ELR (cell line): ENCODE data around the gene EPHB2.
"Not testable (repeated sequence)": the region's sequence is repeated elsewhere in the genome, so short reads cannot be mapped to it uniquely, and the experiment has no call there.

Experiments
- DNase-seq: peaks from one replicate; pipeline ENCODE4 v3.0.0-alpha.2; 2015; ENCODE audit warnings: low read depth

The EPHB2 gene

GRCh38 chr1:22838965-22839364, 128.3 kb downstream of the EPHB2 start:
- no peak for DNase-seq

GRCh38 chr1:22839806-22840205, 129.2 kb downstream of the EPHB2 start:
- DNase-seq, result no peak

GRCh38 chr1:22841142-22841541, 130.5 kb downstream of the EPHB2 start:
- no peak for DNase-seq

DNA sequence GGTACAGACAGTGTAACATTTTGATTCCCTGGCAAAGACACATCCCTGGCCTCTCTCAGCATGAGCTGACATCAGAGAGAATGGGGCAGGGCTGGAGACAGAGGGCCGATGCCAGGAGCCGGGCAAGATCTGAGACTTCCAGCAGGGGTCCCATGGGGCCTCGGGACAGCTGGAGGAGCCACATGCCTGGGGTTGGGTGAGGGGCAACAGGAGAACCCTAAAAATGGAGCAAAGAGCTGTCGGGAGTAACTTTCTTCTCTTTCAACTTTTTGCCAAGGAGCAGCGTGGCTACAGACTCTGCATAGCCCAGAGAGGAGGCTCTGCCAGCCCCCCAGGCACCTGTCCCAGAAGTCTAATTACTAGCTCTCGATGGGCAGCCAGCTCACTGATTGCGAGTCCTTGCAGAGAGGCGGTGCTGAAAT, 131.2 kb downstream of the EPHB2 start:
- no peak for DNase-seq

DNA sequence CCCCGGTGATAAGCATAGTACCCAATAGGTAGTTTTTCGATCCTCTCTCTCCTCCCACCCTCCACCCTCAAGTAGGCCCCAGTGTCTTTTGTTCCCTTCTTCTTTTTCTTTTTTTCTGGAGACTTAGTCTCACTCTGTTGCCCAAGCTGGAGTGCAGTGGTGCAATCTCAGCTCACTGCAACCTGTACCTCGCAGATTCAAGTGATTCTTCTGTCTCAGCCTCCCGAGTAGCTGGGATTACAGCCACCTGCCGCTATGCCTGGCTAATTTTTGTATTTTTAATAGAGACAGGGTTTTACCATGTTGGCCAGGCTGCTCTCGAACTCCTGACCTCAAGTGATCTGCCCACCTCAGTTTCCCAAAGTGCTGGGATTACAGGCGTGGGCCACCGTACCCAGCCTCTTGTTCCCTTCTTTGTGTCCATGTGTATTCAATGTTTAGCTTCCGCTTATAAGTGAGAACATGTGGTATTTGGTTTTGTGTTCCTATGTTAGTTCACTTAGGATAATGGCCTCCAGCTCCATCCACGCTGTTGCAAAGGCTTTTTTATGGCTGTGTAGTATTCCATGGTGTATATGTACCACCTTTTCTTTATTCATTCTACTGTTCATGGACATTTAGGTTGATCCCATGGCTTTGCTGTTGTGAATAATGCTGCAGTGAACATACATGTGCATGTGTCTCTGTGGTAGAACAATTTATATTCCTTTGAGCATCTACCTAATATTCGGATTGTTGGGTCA, 133.0 kb downstream of the EPHB2 start:
- not testable (repeated sequence) for DNase-seq

GRCh38 chr1:22844621-22845020, 134.0 kb downstream of the EPHB2 start:
- no peak for DNase-seq

GRCh38 chr1:22845398-22845935, 134.8 kb downstream of the EPHB2 start:
- DNase-seq, result no peak

- DNase-seq, result no peak
Measured at GRCh38 chr1:22846458-22846857, 135.8 kb downstream of the EPHB2 start.

- no peak for DNase-seq
Measured at GRCh38 chr1:22847249-22847648, 136.6 kb downstream of the EPHB2 start.

DNA sequence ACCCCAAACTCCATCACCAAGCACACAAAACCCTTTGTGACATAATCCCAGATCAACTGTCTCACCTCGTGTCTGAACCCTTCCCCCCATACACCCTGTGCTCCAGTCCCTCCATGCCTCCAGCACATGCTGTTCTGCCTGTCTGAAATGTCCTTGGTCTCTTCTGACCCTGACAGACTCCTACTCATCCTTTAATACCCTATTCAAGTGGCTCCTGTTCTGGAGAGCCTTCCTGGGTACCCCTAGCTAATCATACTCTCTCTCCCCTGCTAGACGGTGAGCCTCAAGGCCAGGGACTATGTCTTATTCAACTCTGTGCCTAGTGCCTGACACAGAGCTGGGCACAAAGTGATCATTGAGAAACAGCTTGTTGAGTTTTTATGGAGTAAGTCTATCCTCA, 137.1 kb downstream of the EPHB2 start:
- no peak for DNase-seq

GRCh38 chr1:22848405-22848804, 137.8 kb downstream of the EPHB2 start:
- DNase-seq, result no peak

- no peak for DNase-seq
Measured at GRCh38 chr1:22849770-22850169, 139.1 kb downstream of the EPHB2 start.

DNA sequence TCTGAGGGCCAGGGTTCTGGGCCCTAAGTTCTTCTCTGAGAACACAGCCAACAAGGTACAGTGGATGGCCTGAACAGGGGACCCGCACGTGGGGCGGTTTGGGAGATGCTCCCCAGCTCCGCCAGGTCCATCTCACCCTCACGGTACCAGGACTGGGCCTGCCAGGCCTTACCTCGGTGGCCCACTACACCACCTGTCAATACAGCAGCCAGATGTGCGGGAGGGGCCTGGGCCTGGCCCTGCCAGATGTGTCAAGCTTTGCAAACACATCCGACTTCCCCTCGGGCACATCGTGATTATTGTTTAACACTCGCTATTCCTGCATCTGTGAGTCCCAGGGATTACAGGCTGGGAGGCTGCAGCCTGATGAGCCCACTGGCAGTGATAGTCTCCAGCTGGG, 139.6 kb downstream of the EPHB2 start:
- no peak for DNase-seq

GRCh38 chr1:22850681-22851080, 140.0 kb downstream of the EPHB2 start:
- DNase-seq, result no peak

DNA sequence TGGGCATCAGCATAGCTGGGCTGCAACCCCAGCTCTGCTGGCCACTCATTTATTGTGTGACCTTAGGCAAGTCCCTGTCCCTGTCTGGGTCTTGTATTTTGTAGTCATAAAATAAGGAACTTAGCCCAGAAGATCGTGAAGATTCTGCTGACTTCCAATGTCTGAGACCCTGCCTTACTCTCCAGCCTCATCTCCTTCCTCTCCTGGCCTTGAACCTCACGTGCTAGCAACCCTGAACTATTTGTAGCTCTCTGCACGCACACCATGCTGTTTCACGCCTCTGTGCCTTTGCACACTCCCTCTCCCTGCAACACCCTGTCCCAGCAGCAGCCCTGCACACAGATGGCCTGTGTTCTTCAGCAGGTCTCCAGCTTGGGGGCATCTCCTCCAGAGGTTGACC, 140.9 kb downstream of the EPHB2 start:
- DNase-seq, result no peak

GRCh38 chr1:22852144-22852655, 141.6 kb downstream of the EPHB2 start:
- DNase-seq, result no peak

- no peak for DNase-seq
Measured at GRCh38 chr1:22853651-22854185, 143.1 kb downstream of the EPHB2 start.

DNA sequence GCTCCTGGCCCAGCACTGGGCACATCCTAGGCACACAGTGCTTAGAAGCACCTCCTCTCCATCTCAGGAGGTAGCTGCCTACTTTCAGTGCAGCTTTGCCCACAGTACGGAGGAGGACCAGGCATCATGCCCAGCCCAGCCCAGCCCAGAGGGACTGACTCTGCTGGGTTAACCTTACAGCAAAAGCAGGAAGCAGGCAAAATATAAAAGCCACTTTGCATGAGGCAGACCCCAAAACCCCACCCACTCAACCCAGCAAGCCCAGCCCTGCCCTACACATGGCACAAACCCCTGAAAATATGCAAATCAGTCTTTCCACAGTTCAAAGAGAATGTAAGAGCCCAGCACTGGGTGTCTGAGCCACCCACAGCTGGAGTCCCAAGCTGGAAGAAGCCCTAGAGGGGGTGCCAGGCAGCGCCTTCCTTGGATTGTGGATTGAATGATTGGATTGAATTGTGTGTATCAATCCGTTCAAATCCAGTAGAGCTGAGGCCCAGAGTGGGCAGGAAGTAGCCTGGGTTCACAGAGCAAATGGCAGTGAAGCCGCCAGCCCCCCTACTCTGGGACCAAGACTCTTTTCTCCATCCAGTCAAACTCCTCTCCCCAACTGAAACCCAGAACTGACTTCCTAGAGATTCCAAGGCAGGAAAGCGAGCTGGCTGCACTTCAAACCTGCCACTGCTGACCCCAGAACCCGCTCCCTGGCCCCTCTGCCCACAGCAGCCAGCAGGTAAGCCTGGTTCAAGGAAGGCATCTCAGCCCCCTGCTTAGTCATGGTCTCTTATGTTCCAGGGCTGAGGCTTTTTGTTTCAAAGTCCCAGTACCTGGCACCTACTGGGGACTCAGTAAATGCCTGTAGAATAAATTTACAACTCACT, 144.3 kb downstream of the EPHB2 start:
- no peak for DNase-seq

DNA sequence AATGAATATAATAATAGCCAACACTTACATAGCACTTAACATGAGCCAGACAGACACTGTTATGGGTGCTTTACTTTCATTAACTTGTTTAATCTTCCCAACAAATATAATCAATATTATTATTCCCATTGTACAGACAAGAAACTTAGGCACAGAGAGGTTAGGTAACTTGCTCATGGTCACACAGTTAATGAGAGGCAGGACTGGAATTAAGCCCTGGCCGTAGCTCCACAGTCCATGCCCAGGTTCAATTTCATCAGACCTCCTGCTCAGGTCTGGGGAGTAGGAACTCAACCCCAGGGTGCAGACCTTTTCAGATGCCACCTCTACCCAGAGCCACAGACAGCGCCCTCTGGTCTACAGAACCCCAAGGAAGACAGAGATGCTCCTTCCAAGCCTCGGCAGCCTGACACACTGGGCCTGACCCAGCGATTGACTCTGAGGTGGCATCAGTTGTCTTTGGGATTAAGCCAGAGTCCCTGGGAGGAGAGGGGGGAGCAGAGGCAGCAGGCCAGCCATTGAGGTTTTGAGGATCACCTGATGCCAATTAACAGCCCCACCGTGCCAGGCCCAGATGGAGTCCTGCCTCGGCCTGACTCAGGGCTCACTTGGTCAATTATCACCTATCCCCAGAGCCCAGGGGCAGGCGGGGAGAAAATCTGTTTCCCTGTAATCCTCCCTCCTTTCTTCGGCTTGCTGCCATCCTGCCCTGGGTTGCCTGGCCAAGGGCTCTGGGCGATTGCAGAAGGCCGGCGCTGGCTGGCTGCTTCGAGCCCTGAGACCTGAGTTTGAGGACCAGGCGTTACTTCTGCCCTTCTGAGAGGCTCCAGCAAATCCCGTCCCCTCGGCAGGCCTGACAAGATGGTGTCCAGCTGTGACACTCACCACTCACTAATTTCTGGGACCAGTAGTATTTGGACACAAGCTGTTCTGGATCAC, 145.3 kb downstream of the EPHB2 start:
- DNase-seq, result no peak

DNA sequence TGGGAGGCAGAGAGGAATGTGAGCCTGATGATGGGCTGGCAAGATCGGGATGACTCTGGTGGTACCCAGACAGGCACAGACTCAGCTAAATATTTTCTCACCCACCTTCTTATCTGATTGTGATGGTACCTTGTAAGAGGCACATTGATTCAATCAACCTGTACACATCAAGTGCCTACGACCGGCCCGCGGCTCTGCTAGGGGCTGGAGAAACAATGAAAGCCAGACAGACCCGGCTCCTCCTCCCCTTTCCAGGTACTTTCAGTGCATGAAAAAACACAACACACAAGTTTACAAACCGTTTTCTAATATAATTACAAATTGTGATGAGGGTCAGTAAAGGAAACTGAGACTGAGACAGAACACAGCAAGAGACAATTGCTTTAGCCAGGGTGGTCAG, 147.0 kb downstream of the EPHB2 start:
- no peak for DNase-seq

DNA sequence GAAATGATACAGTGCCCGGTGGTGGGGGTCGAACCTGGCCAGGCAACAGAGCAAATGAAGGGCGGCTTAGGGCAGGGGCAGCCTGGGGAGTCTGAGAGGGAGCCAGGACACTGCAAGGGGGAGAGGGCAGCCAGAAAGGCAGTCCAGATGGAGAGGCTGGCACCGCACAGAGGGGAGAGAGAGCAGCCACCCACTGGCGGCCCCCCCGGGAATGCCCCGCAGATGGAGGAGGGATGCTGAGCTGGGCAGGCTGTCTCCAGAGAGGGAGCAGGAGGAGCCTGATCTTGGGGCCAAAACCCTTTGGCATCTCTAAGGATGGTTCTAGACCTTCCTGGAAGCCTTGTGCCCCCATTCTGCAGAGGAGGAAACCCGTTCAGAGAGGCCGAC, 149.8 kb downstream of the EPHB2 start:
- no peak for DNase-seq
